ENCODE measurements around the gene SNPH.
"Not testable (repeated sequence)": the region's sequence is repeated elsewhere in the genome, so short reads cannot be mapped to it uniquely, and the experiment has no call there.

SNPH gene

GRCh38 chr20:1338801-1339200 lies 72.7 kb downstream of the SNPH start:
- Histone ChIP-seq H4K20me1 (ENCODE audit: control insufficient read depth, insufficient read depth, low read depth, low read length) (no peaks in the 10 kb centered on the region), H3K27ac (ENCODE audit: low read depth, low read length) (no peak overlapping the region), H3K27me3 (ENCODE audit: control insufficient read depth, low read length) (no peaks in the 10 kb centered on the region), H3K79me2 (ENCODE audit: control insufficient read depth, low read length) (no peaks in the 10 kb centered on the region), H3K9me2 (replicated peaks; ENCODE audit: control insufficient read depth, low read length) (no peaks in the 10 kb centered on the region), H3K4me2 (ENCODE audit: low read length) (no peak overlapping the region), H3K4me3 (ENCODE audit: low read length) (no peak overlapping the region), H3K36me3 (ENCODE audit: control insufficient read depth, low read length) (no peaks in the 10 kb centered on the region), H3K9me3 (ENCODE audit: control insufficient read depth, insufficient read depth, low read length) (no peaks in the 10 kb centered on the region), H3F3A (ENCODE audit: control insufficient read depth, insufficient read depth) (no peaks in the 10 kb centered on the region), H3K4me1 (ENCODE audit: control insufficient read depth, low read length) (peaks cover 13% of the 10 kb centered on the region)
- TF ChIP-seq EZH2phosphoT487 (IDR thresholded peaks at IDR 0.05; ENCODE audit: borderline replicate concordance, low read length), result no peak
- TF ChIP-seq, protein P1, sequence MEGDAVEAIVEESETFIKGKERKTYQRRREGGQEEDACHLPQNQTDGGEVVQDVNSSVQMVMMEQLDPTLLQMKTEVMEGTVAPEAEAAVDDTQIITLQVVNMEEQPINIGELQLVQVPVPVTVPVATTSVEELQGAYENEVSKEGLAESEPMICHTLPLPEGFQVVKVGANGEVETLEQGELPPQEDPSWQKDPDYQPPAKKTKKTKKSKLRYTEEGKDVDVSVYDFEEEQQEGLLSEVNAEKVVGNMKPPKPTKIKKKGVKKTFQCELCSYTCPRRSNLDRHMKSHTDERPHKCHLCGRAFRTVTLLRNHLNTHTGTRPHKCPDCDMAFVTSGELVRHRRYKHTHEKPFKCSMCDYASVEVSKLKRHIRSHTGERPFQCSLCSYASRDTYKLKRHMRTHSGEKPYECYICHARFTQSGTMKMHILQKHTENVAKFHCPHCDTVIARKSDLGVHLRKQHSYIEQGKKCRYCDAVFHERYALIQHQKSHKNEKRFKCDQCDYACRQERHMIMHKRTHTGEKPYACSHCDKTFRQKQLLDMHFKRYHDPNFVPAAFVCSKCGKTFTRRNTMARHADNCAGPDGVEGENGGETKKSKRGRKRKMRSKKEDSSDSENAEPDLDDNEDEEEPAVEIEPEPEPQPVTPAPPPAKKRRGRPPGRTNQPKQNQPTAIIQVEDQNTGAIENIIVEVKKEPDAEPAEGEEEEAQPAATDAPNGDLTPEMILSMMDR (IDR thresholded peaks at IDR 0.05; ENCODE audit: low read depth, low read length, poor library complexity, severe bottlenecking), result no peak

GRCh38 chr20:1341561-1342265 lies 75.6 kb downstream of the SNPH start:
- no peak overlapping the region for H3K4me2 ChIP-seq (ENCODE audit: low read length)
- H3K79me2 ChIP-seq (ENCODE audit: control insufficient read depth, low read length), result no peaks in the 10 kb centered on the region
- H3K9me3 ChIP-seq (ENCODE audit: control insufficient read depth, insufficient read depth, low read length), result no peaks in the 10 kb centered on the region
- H3K9me2 ChIP-seq (replicated peaks; ENCODE audit: control insufficient read depth, low read length), result no peaks in the 10 kb centered on the region
- TF ChIP-seq EZH2phosphoT487 (IDR thresholded peaks at IDR 0.05; ENCODE audit: borderline replicate concordance, low read length), result no peak
- TF ChIP-seq, protein P1 (IDR thresholded peaks at IDR 0.05; ENCODE audit: low read depth, low read length, poor library complexity, severe bottlenecking), result no peak
- no peaks in the 10 kb centered on the region for H3F3A ChIP-seq (ENCODE audit: control insufficient read depth, insufficient read depth)
- no peak overlapping the region for H3K27ac ChIP-seq (ENCODE audit: low read depth, low read length)
- no peaks in the 10 kb centered on the region for H3K36me3 ChIP-seq (ENCODE audit: control insufficient read depth, low read length)
- no peaks in the 10 kb centered on the region for H4K20me1 ChIP-seq (ENCODE audit: control insufficient read depth, insufficient read depth, low read depth, low read length)
- H3K4me1 ChIP-seq (ENCODE audit: control insufficient read depth, low read length), result peaks cover 3% of the 10 kb centered on the region
- no peaks in the 10 kb centered on the region for H3K27me3 ChIP-seq (ENCODE audit: control insufficient read depth, low read length)
- H3K4me3 ChIP-seq (ENCODE audit: low read length), result no peak overlapping the region

DNA sequence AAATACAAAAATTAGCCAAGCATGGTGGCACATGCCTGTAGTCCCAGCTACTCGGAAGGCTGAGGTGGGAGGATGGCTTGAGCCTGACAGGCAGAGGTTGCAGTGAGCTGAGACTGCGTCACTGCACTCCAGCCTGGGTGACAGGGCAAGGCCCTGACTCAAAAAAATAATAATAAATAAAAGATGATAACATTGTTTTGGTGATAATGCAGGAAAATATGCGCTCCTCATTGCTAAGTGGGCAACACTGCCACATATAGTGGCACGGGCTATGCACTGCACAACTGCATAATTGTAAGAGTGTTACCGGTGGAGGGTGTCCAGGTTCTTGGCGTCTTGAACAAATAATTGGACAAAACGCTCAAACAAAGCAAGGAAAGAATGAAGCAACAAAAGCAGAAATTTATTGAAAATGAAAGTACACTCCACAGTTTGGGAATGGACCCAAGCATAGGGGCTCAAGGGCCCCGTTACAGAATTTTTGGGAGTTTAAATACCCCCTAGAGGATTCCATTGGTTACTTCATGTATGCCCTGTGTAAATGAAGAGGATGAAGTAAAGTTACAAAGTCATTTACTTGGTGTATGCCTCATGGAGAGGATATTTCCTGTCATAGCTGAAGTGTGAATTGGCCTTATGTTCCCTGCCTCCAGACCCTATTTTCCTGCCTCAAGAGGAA lies 77.5 kb downstream of the SNPH start:
- H3K9me2 ChIP-seq (replicated peaks; ENCODE audit: control insufficient read depth, low read length); H3K27ac ChIP-seq (ENCODE audit: low read depth, low read length); H3K79me2 ChIP-seq (ENCODE audit: control insufficient read depth, low read length); H3K4me1 ChIP-seq (ENCODE audit: control insufficient read depth, low read length); H3F3A ChIP-seq (ENCODE audit: control insufficient read depth, insufficient read depth); H3K4me2 ChIP-seq (ENCODE audit: low read length); H3K27me3 ChIP-seq (ENCODE audit: control insufficient read depth, low read length); H3K9me3 ChIP-seq (ENCODE audit: control insufficient read depth, insufficient read depth, low read length); H3K4me3 ChIP-seq (ENCODE audit: low read length); H4K20me1 ChIP-seq (ENCODE audit: control insufficient read depth, insufficient read depth, low read depth, low read length); H3K36me3 ChIP-seq (ENCODE audit: control insufficient read depth, low read length): not testable (repeated sequence)

GRCh38 chr20:1345030-1345755 lies 79.1 kb downstream of the SNPH start:
- Histone ChIP-seq H3K4me2 (ENCODE audit: low read length) (no peak overlapping the region), H3K27ac (ENCODE audit: low read depth, low read length) (no peak overlapping the region), H4K20me1 (ENCODE audit: control insufficient read depth, insufficient read depth, low read depth, low read length) (no peaks in the 10 kb centered on the region), H3K4me1 (ENCODE audit: control insufficient read depth, low read length) (no peaks in the 10 kb centered on the region), H3K79me2 (ENCODE audit: control insufficient read depth, low read length) (no peaks in the 10 kb centered on the region), H3K27me3 (ENCODE audit: control insufficient read depth, low read length) (no peaks in the 10 kb centered on the region), H3K9me3 (ENCODE audit: control insufficient read depth, insufficient read depth, low read length) (no peaks in the 10 kb centered on the region), H3K9me2 (replicated peaks; ENCODE audit: control insufficient read depth, low read length) (no peaks in the 10 kb centered on the region), H3K4me3 (ENCODE audit: low read length) (no peak overlapping the region), H3K36me3 (ENCODE audit: control insufficient read depth, low read length) (no peaks in the 10 kb centered on the region), H3F3A (ENCODE audit: control insufficient read depth, insufficient read depth) (no peaks in the 10 kb centered on the region)
- TF ChIP-seq, protein P1 (IDR thresholded peaks at IDR 0.05; ENCODE audit: low read depth, low read length, poor library complexity, severe bottlenecking), result no peak
- TF ChIP-seq EZH2phosphoT487 (IDR thresholded peaks at IDR 0.05; ENCODE audit: borderline replicate concordance, low read length), result no peak
